GM23338 (cell line): Measurements from ENCODE around the gene PCBP2.

Experiments
- CREB1 ChIP-seq: fragments of 250-450 bp; sonication (Bioruptor Pico); IDR thresholded peaks from 2 replicates; pipeline ENCODE4 v1.5.0; 2020; ENCODE audit warnings: low read depth, mild to moderate bottlenecking, moderate library complexity
- ETS1 ChIP-seq: IDR thresholded peaks from 2 replicates; pipeline ENCODE4 v1.6.1; 2016; ENCODE audit warnings: antibody characterized with exemption
- EZH2 ChIP-seq: fragments of 200-600 bp; sonication (generic); IDR thresholded peaks from one replicate; pipeline ENCODE4 v1.8.0; 2017; ENCODE audit warnings: antibody characterized with exemption, mild to moderate bottlenecking, low read depth; ENCODE audit not compliant: unreplicated experiment
- EZH2phosphoT487 ChIP-seq: fragments of 200-600 bp; sonication (generic); IDR thresholded peaks from one replicate; pipeline ENCODE4 v1.8.1; 2018; ENCODE audit warnings: antibody characterized with exemption; ENCODE audit not compliant: unreplicated experiment
- POLR2AphosphoS5 ChIP-seq: IDR thresholded peaks from 2 replicates; pipeline ENCODE4 v1.6.1; 2016; ENCODE audit warnings: antibody characterized with exemption, low read depth
- TF ChIP-seq, protein P1 (sequence below), 2 experiments: fragments of 200-600 bp in 1 of 2; sonication (generic) in 1 of 2; conservative IDR thresholded peaks; 2 replicates each; pipeline versions ENCODE4 v1.5.1 to v1.6.1; 2016 to 2017; ENCODE audit warnings: antibody characterized with exemption in 2 of 2, low read depth in 2 of 2, mild to moderate bottlenecking in 2 of 2, moderate library complexity in 1 of 2

DNA sequence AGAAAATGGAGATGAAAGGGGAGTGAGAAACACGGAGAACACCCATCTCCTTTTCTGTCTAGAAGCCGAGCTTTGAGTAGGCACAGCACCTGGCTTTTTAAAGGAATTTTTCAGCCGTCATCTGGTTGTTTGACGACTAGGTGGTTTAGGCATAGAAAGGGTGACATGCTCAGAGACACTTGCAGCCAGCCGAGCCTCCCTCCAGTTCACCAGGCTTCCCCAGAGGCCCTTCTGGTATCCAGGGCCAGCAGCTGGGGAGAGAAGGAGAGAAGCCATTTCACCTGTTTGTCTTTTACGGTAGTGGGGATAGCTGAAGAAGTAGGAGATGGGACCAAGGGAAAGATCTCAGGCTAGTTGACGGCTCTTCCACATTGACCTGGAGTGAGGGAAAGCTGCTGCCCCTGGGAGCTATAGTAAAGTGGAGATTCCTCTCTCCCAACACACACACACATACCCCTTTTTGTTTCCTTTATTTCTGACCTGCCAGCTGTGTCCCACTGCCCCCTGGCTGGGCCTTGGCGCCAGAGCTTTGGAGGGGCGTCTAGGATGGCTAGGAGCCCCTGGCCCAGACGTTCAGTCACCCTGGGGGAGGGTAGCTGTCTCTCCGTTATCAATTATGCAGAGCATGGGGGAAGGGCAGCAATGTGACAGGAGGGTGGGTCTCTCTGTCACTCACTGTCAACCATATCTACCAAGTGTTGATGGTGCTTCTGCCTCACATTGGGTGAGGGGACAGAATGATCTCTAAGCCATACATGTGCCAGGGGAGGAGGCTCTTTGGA is 41.9 kb downstream of the PCBP2 start:
- TF ChIP-seq, protein P1, sequence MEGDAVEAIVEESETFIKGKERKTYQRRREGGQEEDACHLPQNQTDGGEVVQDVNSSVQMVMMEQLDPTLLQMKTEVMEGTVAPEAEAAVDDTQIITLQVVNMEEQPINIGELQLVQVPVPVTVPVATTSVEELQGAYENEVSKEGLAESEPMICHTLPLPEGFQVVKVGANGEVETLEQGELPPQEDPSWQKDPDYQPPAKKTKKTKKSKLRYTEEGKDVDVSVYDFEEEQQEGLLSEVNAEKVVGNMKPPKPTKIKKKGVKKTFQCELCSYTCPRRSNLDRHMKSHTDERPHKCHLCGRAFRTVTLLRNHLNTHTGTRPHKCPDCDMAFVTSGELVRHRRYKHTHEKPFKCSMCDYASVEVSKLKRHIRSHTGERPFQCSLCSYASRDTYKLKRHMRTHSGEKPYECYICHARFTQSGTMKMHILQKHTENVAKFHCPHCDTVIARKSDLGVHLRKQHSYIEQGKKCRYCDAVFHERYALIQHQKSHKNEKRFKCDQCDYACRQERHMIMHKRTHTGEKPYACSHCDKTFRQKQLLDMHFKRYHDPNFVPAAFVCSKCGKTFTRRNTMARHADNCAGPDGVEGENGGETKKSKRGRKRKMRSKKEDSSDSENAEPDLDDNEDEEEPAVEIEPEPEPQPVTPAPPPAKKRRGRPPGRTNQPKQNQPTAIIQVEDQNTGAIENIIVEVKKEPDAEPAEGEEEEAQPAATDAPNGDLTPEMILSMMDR (conservative IDR thresholded peaks at IDR 0.05; ENCODE audit: low read depth in 2 of 2): peak in 1 of 2 experiments; percentile 26; a peak in 1 of 4 replicates
- no peak for TF ChIP-seq POLR2AphosphoS5
- TF ChIP-seq ETS1: no peak
- no peak for TF ChIP-seq CREB1 (CRISPR knock-in tag)
- TF ChIP-seq EZH2: no peak
- TF ChIP-seq EZH2phosphoT487: no peak
